Breast epithelium (tissue), 4 donors: Measurements from ENCODE around the gene TNFRSF8. TPM values are rescaled to one million over a fixed set of nuclear protein-coding genes. Genes with fewer than 3 reads are reported as not detected.

Experiments used
- DNase-seq, 2 donors: peaks; one replicate each; pipeline ENCODE4 v3.0.0-alpha.2; 2019; ENCODE audit warnings: low spot score in 2 of 2
- H3K27ac ChIP-seq, 2 donors: fragments of 200-600 bp; sonication (generic) in 1 of 2; one replicate each; pipeline ENCODE4 v1.5.1; 2016 to 2019; ENCODE audit warnings: mild to moderate bottlenecking in 1 of 2
- H3K27me3 ChIP-seq, 2 donors: fragments of 200-600 bp; sonication (generic) in 1 of 2; one replicate each; pipeline versions ENCODE4 v1.5.1 to v1.6.0; 2017 to 2019; ENCODE audit warnings: control low read depth in 1 of 2, mild to moderate bottlenecking in 1 of 2
- H3K36me3 ChIP-seq: fragments of 200-600 bp; one replicate; pipeline ENCODE4 v1.5.1; 2019
- H3K4me1 ChIP-seq, 2 donors: fragments of 200-600 bp; sonication (generic); one replicate each; pipeline ENCODE4 v1.5.1; 2016 to 2019; ENCODE audit warnings: control low read depth in 1 of 2
- H3K4me3 ChIP-seq, 3 donors: fragments of 200-600 bp; sonication (generic); 1 replicate in 2 of 3; 2 replicates in 1 of 3; pipeline ENCODE4 v1.5.1; 2016 to 2019; ENCODE audit warnings: mild to moderate bottlenecking in 3 of 3, moderate library complexity in 2 of 3
- H3K9me3 ChIP-seq, 2 donors: fragments of 200-600 bp; sonication (generic) in 1 of 2; one replicate each; pipeline ENCODE4 v1.5.1; 2016 to 2019; ENCODE audit warnings: control low read depth in 1 of 2
- CTCF ChIP-seq, 3 donors: fragments of 450-650 bp; IDR thresholded peaks; one replicate each; pipeline ENCODE4 v1.5.1; 2016 to 2017; ENCODE audit warnings: antibody characterized with exemption in 3 of 3, mild to moderate bottlenecking in 3 of 3, moderate library complexity in 3 of 3
- POLR2A ChIP-seq: fragments of 450-650 bp; IDR thresholded peaks from one replicate; pipeline ENCODE4 v1.6.1; 2016; ENCODE audit warnings: antibody characterized with exemption, mild to moderate bottlenecking, moderate library complexity
- POLR2AphosphoS5 ChIP-seq, 3 donors: sonication (generic); formaldehyde crosslinking; IDR thresholded peaks; one replicate each; pipeline ENCODE4 v1.6.1; 2017; ENCODE audit warnings: antibody characterized with exemption in 3 of 3
- intact Hi-C: fragments of 100-400 bp; cut with DNase I; formaldehyde crosslinking; loops from one replicate; pipeline ENCODE4 v1.15.1; 2023; ENCODE audit warnings: low total_unique reads
- total RNA-seq, 3 donors: library from RNA; depleted of rRNA; stranded (reverse); fragments of >200 nt; gene quantifications; one replicate each; pipeline ENCODE4 v1.1.0, GENCODE V29; 2016

Gene TNFRSF8
- total RNA-seq, 3 donors from 2014 or later: 0.88 to 2.3 (median 1.6) TPM

- Histone ChIP-seq H3K4me1 (no peaks in the 10 kb centered on the region), H3K9me3 (no peaks in the 10 kb centered on the region), H3K4me3 (no peak overlapping the region), H3K36me3 (no peaks in the 10 kb centered on the region), H3K27me3 (no peaks in the 10 kb centered on the region), H3K27ac (no peak overlapping the region)
- intact Hi-C loops: no loop called here
- TF ChIP-seq CTCF (IDR thresholded peaks at IDR 0.05) (no peak), POLR2AphosphoS5 (IDR thresholded peaks at IDR 0.05) (no peak), POLR2A (no peak)
- DNase-seq: no peak
Observed at GRCh38 chr1:12075195-12076114, 12.4 kb downstream of the TNFRSF8 start.

- no peak for DNase-seq
- H3K4me1 ChIP-seq: no peaks in the 10 kb centered on the region
- no peaks in the 10 kb centered on the region for H3K36me3 ChIP-seq
- H3K9me3 ChIP-seq: no peaks in the 10 kb centered on the region
- no peaks in the 10 kb centered on the region for H3K27me3 ChIP-seq
- TF ChIP-seq CTCF (IDR thresholded peaks at IDR 0.05) (no peak), POLR2A (no peak), POLR2AphosphoS5 (IDR thresholded peaks at IDR 0.05) (no peak)
- no peak overlapping the region for H3K27ac ChIP-seq
- no peak overlapping the region for H3K4me3 ChIP-seq
- intact Hi-C loops: no loop called here
Observed at GRCh38 chr1:12076425-12077005, 13.4 kb downstream of the TNFRSF8 start.

GRCh38 chr1:12078575-12078937 lies 15.5 kb downstream of the TNFRSF8 start:
- no peak for TF ChIP-seq POLR2AphosphoS5 (IDR thresholded peaks at IDR 0.05)
- TF ChIP-seq CTCF (IDR thresholded peaks at IDR 0.05): no peak
- TF ChIP-seq POLR2A: no peak
- intact Hi-C loops: no loop called here

GRCh38 chr1:12078938-12079861 lies 16.1 kb downstream of the TNFRSF8 start:
- Histone ChIP-seq H3K4me1 (no peaks in the 10 kb centered on the region), H3K4me3 (no peak overlapping the region), H3K9me3 (peaks cover 0 to 5% of the 10 kb centered on the region in 2 donors), H3K27ac (no peak overlapping the region), H3K27me3 (no peaks in the 10 kb centered on the region), H3K36me3 (no peaks in the 10 kb centered on the region)
- intact Hi-C loops: no loop called here
- TF ChIP-seq POLR2AphosphoS5 (IDR thresholded peaks at IDR 0.05) (no peak), POLR2A (no peak), CTCF (IDR thresholded peaks at IDR 0.05) (peak in 2 of 3 donors; percentile 7 to 14)
- DNase-seq: no peak

More at GRCh38 chr1:12078575-12078937, 15.5 kb downstream of the TNFRSF8 start:
- H3K27me3 ChIP-seq: no peaks in the 10 kb centered on the region
- H3K4me3 ChIP-seq: no peak overlapping the region
- no peaks in the 10 kb centered on the region for H3K36me3 ChIP-seq
- H3K4me1 ChIP-seq: no peaks in the 10 kb centered on the region
- H3K9me3 ChIP-seq: peaks cover 0 to 5% of the 10 kb centered on the region in 2 donors
- no peak overlapping the region for H3K27ac ChIP-seq
- DNase-seq: no peak
